ENCODE measurements around the gene ZNF80. TPM values are rescaled to one million over a fixed set of nuclear protein-coding genes. Genes with fewer than 3 reads are reported as not detected.

ZNF80 gene
- total and polyA plus RNA-seq, 2 donors from 2014 or later: 0.28 TPM; not detected in 1

DNA sequence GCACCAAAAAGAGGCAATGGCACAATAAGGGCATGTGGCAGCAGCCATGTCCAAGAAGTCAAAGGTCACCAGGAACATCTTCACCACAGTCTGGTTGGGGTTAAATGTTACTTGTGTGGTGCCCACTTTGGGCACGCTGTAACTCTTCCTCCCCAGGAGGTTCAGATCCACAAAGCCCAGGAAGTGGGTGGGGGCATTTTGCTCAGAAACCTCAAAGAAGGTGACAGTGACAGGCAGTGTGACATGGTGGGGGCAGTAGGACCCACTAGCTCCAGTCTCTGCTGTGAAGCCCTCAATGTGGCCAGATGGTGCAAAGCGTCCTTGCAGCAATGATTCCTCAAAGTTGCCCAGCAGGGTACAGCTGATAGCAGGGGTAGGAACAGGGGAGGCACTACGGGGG is 5.8 kb downstream of the ZNF80 start:
- H3K27ac ChIP-seq (ENCODE audit: low read depth in 2 of 2, low read length in 2 of 2): no peak overlapping the region
- FAIRE-seq (no peak), DNase-seq (no peak)
- no peak overlapping the region for H3K4me3 ChIP-seq (ENCODE audit: low read length in 3 of 3)
- intact Hi-C loops (cut with DNase I): no loop called here
- TF ChIP-seq, protein P1, sequence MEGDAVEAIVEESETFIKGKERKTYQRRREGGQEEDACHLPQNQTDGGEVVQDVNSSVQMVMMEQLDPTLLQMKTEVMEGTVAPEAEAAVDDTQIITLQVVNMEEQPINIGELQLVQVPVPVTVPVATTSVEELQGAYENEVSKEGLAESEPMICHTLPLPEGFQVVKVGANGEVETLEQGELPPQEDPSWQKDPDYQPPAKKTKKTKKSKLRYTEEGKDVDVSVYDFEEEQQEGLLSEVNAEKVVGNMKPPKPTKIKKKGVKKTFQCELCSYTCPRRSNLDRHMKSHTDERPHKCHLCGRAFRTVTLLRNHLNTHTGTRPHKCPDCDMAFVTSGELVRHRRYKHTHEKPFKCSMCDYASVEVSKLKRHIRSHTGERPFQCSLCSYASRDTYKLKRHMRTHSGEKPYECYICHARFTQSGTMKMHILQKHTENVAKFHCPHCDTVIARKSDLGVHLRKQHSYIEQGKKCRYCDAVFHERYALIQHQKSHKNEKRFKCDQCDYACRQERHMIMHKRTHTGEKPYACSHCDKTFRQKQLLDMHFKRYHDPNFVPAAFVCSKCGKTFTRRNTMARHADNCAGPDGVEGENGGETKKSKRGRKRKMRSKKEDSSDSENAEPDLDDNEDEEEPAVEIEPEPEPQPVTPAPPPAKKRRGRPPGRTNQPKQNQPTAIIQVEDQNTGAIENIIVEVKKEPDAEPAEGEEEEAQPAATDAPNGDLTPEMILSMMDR (IDR thresholded peaks at IDR 0.05; ENCODE audit: borderline replicate concordance, extremely low read depth, insufficient read depth): no peak
- no peaks in the 10 kb centered on the region for H3K36me3 ChIP-seq (ENCODE audit: control insufficient read depth in 2 of 3, insufficient read depth in 3 of 3, low read length in 3 of 3)
- no peaks in the 10 kb centered on the region for H3K27me3 ChIP-seq (ENCODE audit: control insufficient read depth, insufficient read depth, low read length)
- no peaks in the 10 kb centered on the region for H3K9me3 ChIP-seq (ENCODE audit: control insufficient read depth in 2 of 3, insufficient read depth in 1 of 3, low read length in 3 of 3)
- H3K9ac ChIP-seq (ENCODE audit: low read length in 3 of 3): no peak overlapping the region
- no peaks in the 10 kb centered on the region for H3K4me1 ChIP-seq (ENCODE audit: control insufficient read depth in 2 of 3, insufficient read depth in 2 of 3, low read depth in 1 of 3, low read length in 3 of 3)

DNA sequence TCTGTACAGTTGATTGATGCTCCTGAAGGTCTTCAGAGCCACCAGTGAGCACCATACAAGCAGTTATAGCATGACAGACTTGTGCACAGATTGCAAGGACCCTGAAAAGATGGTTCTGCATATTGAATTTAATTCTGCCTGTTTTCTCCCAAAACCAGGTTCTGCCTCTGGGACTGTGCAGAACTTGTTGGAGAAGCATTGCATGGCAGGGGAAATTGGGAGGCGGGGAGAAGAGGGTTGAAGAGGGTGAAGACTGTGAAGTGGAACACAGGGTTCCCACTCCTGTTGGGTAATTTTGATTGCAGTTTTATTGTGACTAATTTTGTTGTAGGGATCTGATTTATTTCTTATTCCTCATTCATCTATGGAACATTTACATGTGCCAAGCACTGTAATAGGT is 10.3 kb downstream of the ZNF80 start:
- Histone ChIP-seq H3K36me3 (ENCODE audit: control insufficient read depth in 2 of 3, insufficient read depth in 3 of 3, low read length in 3 of 3) (no peaks in the 10 kb centered on the region), H3K27ac (ENCODE audit: low read depth in 2 of 2, low read length in 2 of 2) (no peak overlapping the region), H3K27me3 (ENCODE audit: control insufficient read depth, insufficient read depth, low read length) (no peaks in the 10 kb centered on the region), H3K4me3 (ENCODE audit: low read length in 3 of 3) (no peak overlapping the region), H3K4me1 (ENCODE audit: control insufficient read depth in 2 of 3, insufficient read depth in 2 of 3, low read depth in 1 of 3, low read length in 3 of 3) (no peaks in the 10 kb centered on the region), H3K9me3 (ENCODE audit: control insufficient read depth in 2 of 3, insufficient read depth in 1 of 3, low read length in 3 of 3) (peaks cover 0 to 16% (median 0%) of the 10 kb centered on the region in 3 donors), H3K9ac (ENCODE audit: low read length in 3 of 3) (no peak overlapping the region)
- intact Hi-C loops (cut with DNase I): no loop called here
- no peak for FAIRE-seq
- DNase-seq: no peak
- TF ChIP-seq, protein P1 (IDR thresholded peaks at IDR 0.05; ENCODE audit: borderline replicate concordance, extremely low read depth, insufficient read depth): no peak

DNA sequence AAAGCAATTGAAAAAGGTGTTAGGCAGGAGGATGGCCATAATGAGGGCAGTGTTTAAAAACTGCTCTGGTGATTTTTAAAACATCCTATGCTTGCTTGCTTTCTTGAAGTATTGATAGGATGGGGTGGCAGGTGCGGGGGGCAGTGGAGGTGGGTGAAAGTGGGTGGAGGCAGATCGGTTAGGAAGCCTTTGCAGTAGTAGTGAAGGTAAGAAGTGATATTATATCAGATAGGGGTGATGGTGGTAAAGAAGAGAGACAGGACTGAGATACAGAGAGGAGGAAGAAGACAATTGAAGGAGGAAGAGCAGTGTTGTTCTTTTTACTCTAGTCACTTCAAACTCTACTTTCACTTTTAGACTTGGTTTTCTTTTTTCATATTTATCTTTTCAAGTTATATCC is 11.1 kb downstream of the ZNF80 start:
- no peak for FAIRE-seq
- H3K4me3 ChIP-seq (ENCODE audit: low read length in 3 of 3): no peak overlapping the region
- H3K27ac ChIP-seq (ENCODE audit: low read depth in 2 of 2, low read length in 2 of 2): no peak overlapping the region
- H3K27me3 ChIP-seq (ENCODE audit: control insufficient read depth, insufficient read depth, low read length): no peaks in the 10 kb centered on the region
- no peak overlapping the region for H3K9ac ChIP-seq (ENCODE audit: low read length in 3 of 3)
- no peaks in the 10 kb centered on the region for H3K36me3 ChIP-seq (ENCODE audit: control insufficient read depth in 2 of 3, insufficient read depth in 3 of 3, low read length in 3 of 3)
- DNase-seq: no peak
- TF ChIP-seq, protein P1 (IDR thresholded peaks at IDR 0.05; ENCODE audit: borderline replicate concordance, extremely low read depth, insufficient read depth): no peak
- H3K4me1 ChIP-seq (ENCODE audit: control insufficient read depth in 2 of 3, insufficient read depth in 2 of 3, low read depth in 1 of 3, low read length in 3 of 3): no peaks in the 10 kb centered on the region
- H3K9me3 ChIP-seq (ENCODE audit: control insufficient read depth in 2 of 3, insufficient read depth in 1 of 3, low read length in 3 of 3): peaks cover 0 to 16% (median 0%) of the 10 kb centered on the region in 3 donors
- intact Hi-C loops (cut with DNase I): no loop called here

- H3K4me1 ChIP-seq (ENCODE audit: control insufficient read depth in 2 of 3, insufficient read depth in 2 of 3, low read depth in 1 of 3, low read length in 3 of 3): no peaks in the 10 kb centered on the region
- H3K4me3 ChIP-seq (ENCODE audit: low read length in 3 of 3): no peak overlapping the region
- intact Hi-C loops (cut with DNase I): no loop called here
- FAIRE-seq (no peak), DNase-seq (peak in 1 of 5 donors; percentile 4)
- H3K27ac ChIP-seq (ENCODE audit: low read depth in 2 of 2, low read length in 2 of 2): no peak overlapping the region
- TF ChIP-seq, protein P1 (IDR thresholded peaks at IDR 0.05; ENCODE audit: borderline replicate concordance, extremely low read depth, insufficient read depth): no peak
- peaks cover 0 to 16% (median 0%) of the 10 kb centered on the region in 3 donors for H3K9me3 ChIP-seq (ENCODE audit: control insufficient read depth in 2 of 3, insufficient read depth in 1 of 3, low read length in 3 of 3)
- no peak overlapping the region for H3K9ac ChIP-seq (ENCODE audit: low read length in 3 of 3)
- H3K27me3 ChIP-seq (ENCODE audit: control insufficient read depth, insufficient read depth, low read length): no peaks in the 10 kb centered on the region
- H3K36me3 ChIP-seq (ENCODE audit: control insufficient read depth in 2 of 3, insufficient read depth in 3 of 3, low read length in 3 of 3): no peaks in the 10 kb centered on the region
Measured at GRCh38 chr3:114223143-114223542, 14.2 kb downstream of the ZNF80 start.

Data from kidney (tissue), 14 donors.